IMR-90 (cell line): ENCODE data around the gene GNL3. TPM values are rescaled to one million over a fixed set of nuclear protein-coding genes. Genes with fewer than 3 reads are reported as not detected.

Experiments used
- ATAC-seq: fragments of 200-7000 bp; cut with Tn5 transposase; 2 replicates; pipeline ENCODE4 v1.9.1; 2020; ENCODE audit warnings: low read depth, mild to moderate bottlenecking, moderate library complexity
- BruUV-seq: library from RNA; stranded (reverse); fragments of 400-500 nt; replicated peaks from 2 replicates; lab custom pipeline; 2021; lab: Mats Ljungman, UMichigan
- CTCF ChIA-PET: fragments of 300-600 bp; formaldehyde crosslinking; extraction: SDS; loops from one replicate; lab custom pipeline; 2021; ENCODE audit warnings: antibody characterized with exemption; lab: Yijun Ruan, JAX
- POLR2A ChIA-PET: fragments of 300-600 bp; sonication (Branson Sonifier 250); formaldehyde crosslinking; loops from one replicate; lab custom pipeline; 2022; ENCODE audit warnings: antibody characterized with exemption; ENCODE audit not compliant: unreplicated experiment; lab: Charles Lee
- DNase-seq: peaks from one replicate; pipeline ENCODE4 v3.0.0; 2013
- H2AFZ ChIP-seq: replicated peaks from 2 replicates; pipeline ENCODE3; 2013; ENCODE audit warnings: low read length, mild to moderate bottlenecking; ENCODE audit not compliant: poor library complexity
- H2AK5ac ChIP-seq: 2 replicates; pipeline ENCODE4 v1.6.1; 2013; ENCODE audit warnings: low read depth, low read length, inconsistent platforms
- H2AK9ac ChIP-seq: replicated peaks from 2 replicates; pipeline ENCODE3; 2013; ENCODE audit warnings: mild to moderate bottlenecking, low read depth, low read length, moderate library complexity; ENCODE audit not compliant: poor library complexity
- H2BK120ac ChIP-seq: 2 replicates; pipeline ENCODE4 v1.6.1; 2013; ENCODE audit warnings: low read depth, low read length, inconsistent platforms
- H2BK15ac ChIP-seq: 3 replicates; pipeline ENCODE4 v1.6.1; 2013; ENCODE audit warnings: low read depth, low read length, inconsistent platforms
- H2BK20ac ChIP-seq: 2 replicates; pipeline ENCODE4 v1.6.1; 2013; ENCODE audit warnings: low read depth, mild to moderate bottlenecking, inconsistent platforms, low read length, moderate library complexity
- H2BK5ac ChIP-seq: 2 replicates; pipeline ENCODE4 v1.6.1; 2013; ENCODE audit warnings: mild to moderate bottlenecking, low read depth, low read length, inconsistent platforms; ENCODE audit not compliant: poor library complexity, severe bottlenecking
- H3K14ac ChIP-seq: replicated peaks from 2 replicates; pipeline ENCODE4 v1.6.1; 2013; ENCODE audit warnings: low read depth, low read length, inconsistent platforms
- H3K18ac ChIP-seq: 2 replicates; pipeline ENCODE4 v1.6.1; 2013; ENCODE audit warnings: low read depth, low read length, control low read depth
- H3K23ac ChIP-seq: 2 replicates; pipeline ENCODE4 v1.6.1; 2013; ENCODE audit warnings: low read depth, low read length, inconsistent platforms
- H3K27ac ChIP-seq: 2 replicates; pipeline ENCODE4 v1.5.1; 2013; ENCODE audit warnings: mild to moderate bottlenecking, control low read depth, low read length; ENCODE audit not compliant: insufficient read depth
- H3K27me3 ChIP-seq: 2 replicates; pipeline ENCODE4 v1.6.1; 2013; ENCODE audit warnings: low read length; ENCODE audit not compliant: control insufficient read depth, insufficient read depth
- H3K36me3 ChIP-seq: 2 replicates; pipeline ENCODE4 v1.6.1; 2013; ENCODE audit warnings: low read length, mixed read lengths; ENCODE audit not compliant: control insufficient read depth, insufficient read depth
- H3K4ac ChIP-seq: 2 replicates; pipeline ENCODE4 v1.6.1; 2013; ENCODE audit warnings: low read depth, low read length, inconsistent platforms
- H3K4me1 ChIP-seq: 2 replicates; pipeline ENCODE4 v1.6.1; 2013; ENCODE audit warnings: low read length, mixed read lengths; ENCODE audit not compliant: control insufficient read depth, insufficient read depth
- H3K4me2 ChIP-seq: 2 replicates; pipeline ENCODE4 v1.6.1; 2013; ENCODE audit warnings: low read depth, mild to moderate bottlenecking, control low read depth, low read length, moderate library complexity
- H3K4me3 ChIP-seq: 2 replicates; pipeline ENCODE4 v1.5.1; 2013; ENCODE audit warnings: low read depth, mild to moderate bottlenecking, control low read depth, low read length, moderate library complexity; ENCODE audit not compliant: insufficient read depth
- H3K56ac ChIP-seq: 2 replicates; pipeline ENCODE4 v1.6.1; 2013; ENCODE audit warnings: low read length, inconsistent platforms; ENCODE audit not compliant: insufficient read depth; ENCODE audit errors: extremely low read depth
- H3K79me1 ChIP-seq, 2 experiments: 2 replicates each; pipeline ENCODE4 v1.6.1; 2013; ENCODE audit warnings: low read length in 2 of 2, inconsistent platforms in 1 of 2, low read depth in 1 of 2
- H3K9ac ChIP-seq: 2 replicates; pipeline ENCODE4 v1.6.1; 2013; ENCODE audit warnings: low read depth, low read length, control low read depth
- H3K9me1 ChIP-seq: 2 replicates; pipeline ENCODE4 v1.6.1; 2013; ENCODE audit warnings: low read length, inconsistent platforms; ENCODE audit not compliant: insufficient read depth
- H3K9me3 ChIP-seq: 2 replicates; pipeline ENCODE4 v1.6.1; 2013; ENCODE audit warnings: low read length; ENCODE audit not compliant: control insufficient read depth, insufficient read depth
- H4K20me1 ChIP-seq: 2 replicates; pipeline ENCODE4 v1.6.1; 2013; ENCODE audit warnings: low read length, inconsistent platforms; ENCODE audit not compliant: insufficient read depth
- H4K5ac ChIP-seq: 2 replicates; pipeline ENCODE4 v1.6.1; 2013; ENCODE audit warnings: mild to moderate bottlenecking, low read depth, low read length, control low read depth
- H4K8ac ChIP-seq, 2 experiments: 2 replicates each; pipeline ENCODE4 v1.6.1; 2013; ENCODE audit warnings: low read depth in 2 of 2, low read length in 2 of 2, control low read depth in 1 of 2, inconsistent platforms in 1 of 2
- H4K91ac ChIP-seq: 2 replicates; pipeline ENCODE4 v1.6.1; 2013; ENCODE audit warnings: low read depth, low read length, inconsistent platforms; ENCODE audit not compliant: insufficient read depth
- BHLHE40 ChIP-seq: fragments of 150-350 bp; IDR thresholded peaks from 2 replicates; pipeline ENCODE4 v1.6.1; 2016; ENCODE audit warnings: mild to moderate bottlenecking, low read depth, low read length
- CEBPB ChIP-seq: IDR thresholded peaks from 2 replicates; pipeline ENCODE4 v1.6.1; 2012; ENCODE audit warnings: low read depth, low read length, improper control_type of control experiment
- CHD1 ChIP-seq: IDR thresholded peaks from 2 replicates; pipeline ENCODE4 v1.6.1; 2012; ENCODE audit warnings: low read depth, low read length, improper control_type of control experiment
- CTCF ChIP-seq: conservative IDR thresholded peaks from 2 replicates; pipeline ENCODE4 v1.5.1; 2012; ENCODE audit warnings: mild to moderate bottlenecking, low read depth, low read length, improper control_type of control experiment
- FOS ChIP-seq: fragments of 150-350 bp; IDR thresholded peaks from 2 replicates; pipeline ENCODE4 v1.6.1; 2016; ENCODE audit warnings: low read depth, low read length
- MAFK ChIP-seq: IDR thresholded peaks from 2 replicates; pipeline ENCODE4 v1.6.1; 2012; ENCODE audit warnings: low read depth, low read length, improper control_type of control experiment
- MAZ ChIP-seq: IDR thresholded peaks from 2 replicates; pipeline ENCODE4 v1.6.1; 2012; ENCODE audit warnings: low read depth, mild to moderate bottlenecking, low read length, improper control_type of control experiment, moderate library complexity, borderline replicate concordance
- MXI1 ChIP-seq: IDR thresholded peaks from 2 replicates; pipeline ENCODE4 v1.6.1; 2012; ENCODE audit warnings: low read depth, mild to moderate bottlenecking, low read length, moderate library complexity, borderline replicate concordance
- NFE2L2 ChIP-seq: fragments of 150-350 bp; IDR thresholded peaks from 2 replicates; pipeline ENCODE4 v1.6.1; 2016; ENCODE audit warnings: low read depth, mild to moderate bottlenecking, low read length
- POLR2A ChIP-seq: IDR thresholded peaks from 2 replicates; pipeline ENCODE4 v1.6.1; 2012; ENCODE audit warnings: mild to moderate bottlenecking, low read depth, low read length
- RAD21 ChIP-seq: IDR thresholded peaks from 2 replicates; pipeline ENCODE4 v1.6.1; 2012; ENCODE audit warnings: low read length, improper control_type of control experiment
- RCOR1 ChIP-seq: IDR thresholded peaks from 2 replicates; pipeline ENCODE4 v1.6.1; 2012; ENCODE audit warnings: mild to moderate bottlenecking, low read length, improper control_type of control experiment; ENCODE audit not compliant: insufficient replicate concordance
- RFX5 ChIP-seq: IDR thresholded peaks from 2 replicates; pipeline ENCODE4 v1.8.0; 2012; ENCODE audit warnings: low read depth, mild to moderate bottlenecking, low read length, moderate library complexity
- SMC3 ChIP-seq: fragments of 150-350 bp; IDR thresholded peaks from 2 replicates; pipeline ENCODE4 v1.6.1; 2016; ENCODE audit warnings: low read depth, mild to moderate bottlenecking, antibody characterized with exemption, low read length, moderate library complexity
- WGBS, 2 experiments: methylation state at CpG; one replicate each; pipeline versions ENCODE4 v1.1.5 to v1.1.7; 2013; ENCODE audit warnings: missing lambda C conversion rate in 2 of 2; ENCODE audit not compliant: insufficient read length in 1 of 2; ENCODE audit errors: extremely low coverage in 2 of 2; 5-methylcytosine and 5-hydroxymethylcytosine counted together
- dilution Hi-C: fragments of 300-500 bp; cut with HindIII; formaldehyde crosslinking; loops from one replicate; pipeline ENCODE4 v1.14.3; 2018; ENCODE audit warnings: low sequenced_read_pairs; ENCODE audit not compliant: unreplicated experiment
- in situ Hi-C: fragments of 300-500 bp; cut with MboI; formaldehyde crosslinking; loops from 3 replicates; pipeline ENCODE4 v1.14.3; 2019; ENCODE audit warnings: low sequenced_read_pairs, inconsistent platforms, mixed read lengths
- intact Hi-C: fragments of 100-400 bp; cut with micrococcal nuclease; formaldehyde crosslinking; loops from 2 replicates; pipeline ENCODE4 v1.10.0; 2022
- polyA plus RNA-seq, 3 experiments: library from polyadenylated mRNA; depleted of rRNA; stranded (reverse); fragments of >200 nt; gene quantifications; 2 replicates each; pipeline ENCODE4 v1.2.3, GENCODE V29; 2012; ENCODE audit warnings: low replicate concordance in 1 of 3
- total RNA-seq: library from RNA; depleted of rRNA; stranded (reverse); fragments of >200 nt; gene quantifications from 2 replicates; pipeline ENCODE4 v1.2.3, GENCODE V29; 2012
- TF ChIP-seq, protein P1 (sequence below): fragments of 150-350 bp; IDR thresholded peaks from 2 replicates; pipeline ENCODE4 v1.6.1; 2016; ENCODE audit warnings: low read depth, mild to moderate bottlenecking, low read length, moderate library complexity, borderline replicate concordance

Gene GNL3
- total and polyA plus RNA-seq, 2 of the 4 experiments (the other 2 are of a cell fraction) = 66.0 to 90.4 TPM

DNA sequence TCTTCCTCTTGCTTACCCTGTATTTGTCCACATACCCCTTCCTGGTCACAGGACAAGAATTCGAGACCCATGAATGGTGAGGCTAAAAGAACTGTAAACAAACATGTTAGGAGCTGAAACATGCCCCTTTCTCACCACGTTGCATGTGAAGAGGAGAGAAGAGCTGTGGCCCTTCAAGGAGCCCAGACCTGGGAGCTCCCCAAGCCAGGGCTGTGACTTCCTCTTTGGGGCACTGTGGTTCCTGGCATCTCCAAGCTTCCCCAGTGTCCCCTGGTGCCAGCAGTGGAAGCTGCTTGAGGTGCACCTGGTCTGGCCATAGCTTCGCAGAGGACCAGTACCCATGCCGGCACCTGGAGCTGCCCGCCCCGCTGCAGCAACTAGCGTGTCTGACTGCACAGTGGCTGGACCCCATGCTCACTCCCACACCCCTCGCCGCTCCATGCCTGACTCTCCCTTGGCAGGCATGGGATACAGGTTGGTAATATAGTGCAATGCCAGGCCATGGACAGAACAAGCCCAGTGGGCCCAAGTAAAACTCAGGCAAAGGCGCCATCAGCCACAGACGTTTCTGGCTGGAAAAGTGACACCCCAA lies 30.0 kb downstream of the GNL3 start:
- TF ChIP-seq RFX5 = no peak
- TF ChIP-seq, protein P1, sequence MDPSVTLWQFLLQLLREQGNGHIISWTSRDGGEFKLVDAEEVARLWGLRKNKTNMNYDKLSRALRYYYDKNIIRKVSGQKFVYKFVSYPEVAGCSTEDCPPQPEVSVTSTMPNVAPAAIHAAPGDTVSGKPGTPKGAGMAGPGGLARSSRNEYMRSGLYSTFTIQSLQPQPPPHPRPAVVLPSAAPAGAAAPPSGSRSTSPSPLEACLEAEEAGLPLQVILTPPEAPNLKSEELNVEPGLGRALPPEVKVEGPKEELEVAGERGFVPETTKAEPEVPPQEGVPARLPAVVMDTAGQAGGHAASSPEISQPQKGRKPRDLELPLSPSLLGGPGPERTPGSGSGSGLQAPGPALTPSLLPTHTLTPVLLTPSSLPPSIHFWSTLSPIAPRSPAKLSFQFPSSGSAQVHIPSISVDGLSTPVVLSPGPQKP = no peak
- no peak for TF ChIP-seq POLR2A
- no peak for TF ChIP-seq CEBPB
- TF ChIP-seq MAFK = no peak
- no peak for TF ChIP-seq BHLHE40
- TF ChIP-seq SMC3 = no peak
- no peak for TF ChIP-seq CTCF
- no peak for TF ChIP-seq CHD1
- no peak for TF ChIP-seq RAD21
- TF ChIP-seq FOS = no peak
- no peak for TF ChIP-seq MXI1
- TF ChIP-seq NFE2L2 = no peak
- TF ChIP-seq RCOR1 = no peak
- no peak for TF ChIP-seq MAZ
- dilution Hi-C loops = no loop called here
- POLR2A ChIA-PET = no interaction called here

More for the DNA sequence above, 30.0 kb downstream of the GNL3 start:
- H2BK5ac ChIP-seq = no peak overlapping the region
- H3K27ac ChIP-seq = no peak overlapping the region
- H3K4me2 ChIP-seq = no peak overlapping the region
- H2AK9ac ChIP-seq = no peak overlapping the region
- no peak overlapping the region for H3K9ac ChIP-seq
- no peak overlapping the region for H4K91ac ChIP-seq
- H3K18ac ChIP-seq = no peak overlapping the region
- no peaks in the 10 kb centered on the region for H3K27me3 ChIP-seq
- H2BK20ac ChIP-seq = no peak overlapping the region
- 100% methylated on average over 1 of the region's 11 CpGs; no CpG with 5 or more reads in 1 of the 2 experiments for WGBS, 2 experiments
- H3K9me3 ChIP-seq = no peaks in the 10 kb centered on the region
- in situ Hi-C loops (no loop called here), intact Hi-C loops (no loop called here)
- no peak overlapping the region for H3K14ac ChIP-seq
- ATAC-seq = no peak
- no peak overlapping the region for H2BK120ac ChIP-seq
- no peak for DNase-seq
- H4K20me1 ChIP-seq = no peaks in the 10 kb centered on the region
- H3K36me3 ChIP-seq = peaks cover 8% of the 10 kb centered on the region
- H3K4ac ChIP-seq = no peak overlapping the region
- no peak overlapping the region for H3K23ac ChIP-seq
- H2AFZ ChIP-seq = no peak overlapping the region
- no peak overlapping the region for H4K8ac ChIP-seq
- peaks cover 0 to 6% of the 10 kb centered on the region in 2 experiments; a peak in 1 of 4 replicates for H3K79me1 ChIP-seq
- H3K9me1 ChIP-seq = 0 out of 2 replicates have a peak, but pooled peaks cover 4% of the 10 kb centered on the region
- CTCF ChIA-PET = no interaction called here
- H3K4me3 ChIP-seq = no peak overlapping the region
- H2AK5ac ChIP-seq = no peak overlapping the region
- no peaks in the 10 kb centered on the region for H3K4me1 ChIP-seq
- no peak overlapping the region for H4K5ac ChIP-seq
- BruUV-seq = no TSS peak
- no peak overlapping the region for H3K56ac ChIP-seq
- no peak overlapping the region for H2BK15ac ChIP-seq
